ENCODE results near the gene ZNF716.
"Not testable (repeated sequence)": the region's sequence is repeated elsewhere in the genome, so short reads cannot be mapped to it uniquely, and the experiment has no call there.

ZNF716 gene

GRCh38 chr7:57449904-57450303 lies at the start of gene ZNF716:
ZNF716 (plus strand) TSS chr7:57450177; CDS start chr7:57450289, 112 bp downstream.
- no peak for DNase-seq

- no peak for DNase-seq
Measured at GRCh38 chr7:57400531-57401155, 49.3 kb upstream of the ZNF716 start.

- DNase-seq = not testable (repeated sequence)
Measured at GRCh38 chr7:57403051-57403450, 46.9 kb upstream of the ZNF716 start.

DNA sequence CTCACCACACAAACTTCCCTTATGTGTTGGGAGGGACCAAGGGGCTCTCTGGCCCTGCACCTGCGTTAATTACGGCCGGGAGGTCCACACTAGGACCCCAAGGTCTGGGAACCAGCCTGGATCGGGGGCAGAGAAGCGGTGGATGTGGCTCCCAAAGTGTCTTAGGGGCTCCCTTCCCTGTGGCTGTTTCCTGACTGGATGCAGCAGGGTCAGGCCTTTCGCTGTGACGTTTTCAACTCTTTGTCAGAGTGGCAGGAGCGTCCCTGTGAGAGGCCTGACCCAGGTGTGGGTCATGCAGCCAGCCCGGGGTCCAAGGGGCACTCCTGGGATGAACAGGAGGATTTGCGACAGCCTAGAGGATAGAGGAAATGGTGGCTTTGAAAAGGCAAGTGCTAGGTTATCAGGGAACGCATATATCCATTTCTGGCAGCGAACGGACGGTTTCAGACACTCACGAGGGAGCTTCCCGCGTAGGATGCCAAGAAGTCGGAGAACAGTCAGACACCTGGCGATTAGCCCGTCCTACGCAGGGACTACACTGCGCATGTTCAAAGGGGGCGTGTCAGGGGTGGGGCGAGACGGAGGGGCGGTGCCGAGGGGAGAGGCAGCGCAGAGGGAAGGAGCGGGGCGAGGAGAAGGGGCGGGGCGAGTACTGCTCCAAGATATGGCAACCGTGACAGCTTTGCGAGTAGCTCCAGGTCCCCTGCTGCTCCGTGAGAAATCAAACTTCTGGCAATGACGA lies 46.2 kb upstream of the ZNF716 start:
- no peak for DNase-seq

DNA sequence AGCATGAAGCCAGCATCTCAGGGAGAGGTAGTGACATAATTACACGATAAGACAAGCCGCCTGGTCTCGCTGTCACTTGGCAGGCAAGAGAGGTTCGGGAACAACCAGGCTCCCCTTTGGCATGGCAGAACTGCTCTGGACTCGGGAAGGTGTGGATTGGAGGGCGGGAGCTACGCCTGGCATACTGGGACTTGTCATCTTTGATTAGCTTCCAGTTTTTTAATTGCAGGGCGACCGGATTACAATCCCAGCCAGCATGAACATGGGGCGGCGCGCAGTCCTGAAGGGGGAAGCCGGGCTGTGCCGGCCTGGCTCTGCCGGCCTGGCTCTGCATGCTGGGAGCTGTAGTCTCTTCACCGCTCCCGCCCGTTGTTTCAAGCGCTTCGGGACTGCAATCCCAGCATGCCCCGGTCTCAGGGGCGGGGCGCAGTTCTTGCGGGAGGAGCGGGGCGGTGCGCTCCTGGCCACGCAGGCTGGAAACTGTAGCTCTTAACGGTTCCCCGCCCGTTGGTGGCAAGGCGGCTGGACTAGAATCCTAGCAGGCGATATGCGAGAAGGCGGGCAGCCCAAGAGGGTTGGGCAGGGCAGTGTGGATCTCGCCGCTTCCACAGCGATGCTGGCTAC lies 45.5 kb upstream of the ZNF716 start:
- no peak for DNase-seq

GRCh38 chr7:57404967-57405421 lies 45.0 kb upstream of the ZNF716 start:
- no peak for DNase-seq

GRCh38 chr7:57407125-57407524 lies 42.9 kb upstream of the ZNF716 start:
- no peak for DNase-seq

DNA sequence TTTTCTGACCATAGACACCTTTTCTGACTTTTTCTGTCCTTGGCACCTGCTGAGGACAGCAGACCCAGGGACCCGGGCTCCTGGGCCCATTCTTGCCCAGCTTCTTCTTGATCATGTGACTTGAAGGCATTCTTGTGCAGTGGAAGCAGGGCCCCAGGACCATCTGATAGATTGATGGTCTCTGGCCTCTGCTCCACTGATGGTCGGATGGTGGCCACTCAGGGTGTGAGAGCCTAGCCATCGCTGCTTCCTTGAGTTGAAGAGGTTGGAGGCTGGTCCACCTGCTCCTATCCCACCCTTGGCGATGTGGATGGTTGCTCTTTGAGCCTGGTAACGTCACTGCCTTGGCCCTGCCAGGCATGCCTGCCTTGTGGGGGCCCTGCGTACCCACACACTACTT lies 37.8 kb upstream of the ZNF716 start:
- DNase-seq = no peak

- DNase-seq = no peak
Measured at GRCh38 chr7:57412618-57413017, 37.4 kb upstream of the ZNF716 start.

DNA sequence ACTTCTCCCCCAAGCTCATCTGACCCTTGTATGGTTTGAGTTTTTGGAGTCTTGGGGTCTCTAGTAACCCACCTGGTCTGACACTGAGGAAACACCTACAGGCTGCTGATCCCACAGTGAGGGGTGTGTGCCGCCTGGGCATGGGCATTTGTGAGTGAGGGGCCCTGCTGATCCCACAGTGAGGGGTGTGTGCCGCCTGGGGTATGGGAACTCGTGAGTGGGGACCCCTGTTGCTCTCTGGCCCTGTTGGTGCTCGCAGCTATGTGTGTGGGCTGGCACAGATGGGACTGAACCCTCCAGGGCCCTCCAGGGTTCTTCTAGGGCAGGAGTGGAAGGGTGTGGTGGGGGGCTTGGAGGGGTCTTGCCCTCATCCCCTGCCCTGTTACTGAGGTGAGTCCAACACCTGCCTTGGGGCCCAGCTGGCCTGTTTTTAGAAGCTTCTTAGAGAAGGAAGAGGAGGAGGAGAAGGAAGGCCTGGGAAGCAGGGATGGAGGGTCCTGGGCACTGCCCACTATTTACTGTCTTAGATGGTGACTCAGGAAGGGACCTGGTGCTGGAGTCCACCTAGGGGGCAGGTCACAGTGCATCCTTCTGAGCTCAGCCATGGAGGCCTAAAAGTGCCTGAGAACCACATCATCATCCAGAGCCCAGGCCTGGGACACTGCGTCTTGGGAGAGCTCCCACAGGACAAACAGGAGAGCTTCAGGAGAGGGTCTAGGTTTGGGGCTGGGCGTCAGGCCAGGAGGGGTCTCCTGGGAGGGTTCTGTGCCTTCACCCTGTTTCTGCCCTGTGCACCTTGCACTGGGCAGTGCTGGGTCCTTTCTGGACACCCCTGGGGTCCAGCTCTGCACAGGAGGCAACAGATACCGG lies 36.2 kb upstream of the ZNF716 start:
- DNase-seq = no peak

- no peak for DNase-seq
Measured at GRCh38 chr7:57414415-57414814, 35.6 kb upstream of the ZNF716 start.

- DNase-seq = no peak
Measured at GRCh38 chr7:57414852-57415251, 35.1 kb upstream of the ZNF716 start.

- no peak for DNase-seq
Measured at GRCh38 chr7:57415326-57415725, 34.7 kb upstream of the ZNF716 start.

GRCh38 chr7:57415730-57416129 lies 34.2 kb upstream of the ZNF716 start:
- no peak for DNase-seq

DNA sequence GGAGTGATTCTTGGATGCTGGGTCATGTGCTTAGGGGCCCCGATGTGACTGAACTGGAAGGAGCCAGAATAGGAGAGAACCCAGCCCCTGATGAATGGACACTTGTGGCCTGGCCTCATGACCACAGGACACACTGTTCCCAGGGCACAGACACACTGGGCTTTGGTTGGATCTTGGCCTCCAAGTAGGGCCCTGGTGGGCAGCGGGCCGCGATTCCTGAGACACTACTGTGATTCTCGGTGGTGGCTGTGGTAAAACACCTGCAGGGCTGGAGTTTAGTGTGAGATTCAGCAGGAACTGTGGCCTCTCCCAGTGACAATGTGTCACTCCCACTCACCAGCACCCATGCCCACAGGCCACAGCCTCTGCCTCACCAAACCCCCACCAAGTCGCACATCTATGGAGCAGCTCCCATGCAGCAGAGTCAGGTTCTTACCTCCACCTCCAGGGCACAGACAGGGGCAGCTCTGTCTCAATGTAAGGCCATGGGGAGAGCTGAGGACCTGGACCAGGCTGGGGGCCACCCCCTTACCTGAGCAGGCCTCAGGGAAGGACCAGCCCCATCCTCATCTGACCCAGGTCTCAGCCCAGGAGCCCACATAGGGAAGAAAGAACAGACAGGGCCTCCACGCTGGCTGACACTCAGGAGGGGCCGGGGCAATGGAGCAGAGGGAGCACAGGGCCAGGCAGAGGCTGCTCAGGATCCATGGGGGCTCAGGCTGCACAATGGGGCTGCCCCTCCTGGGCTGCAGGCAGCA lies 33.2 kb upstream of the ZNF716 start:
- no peak for DNase-seq

DNA sequence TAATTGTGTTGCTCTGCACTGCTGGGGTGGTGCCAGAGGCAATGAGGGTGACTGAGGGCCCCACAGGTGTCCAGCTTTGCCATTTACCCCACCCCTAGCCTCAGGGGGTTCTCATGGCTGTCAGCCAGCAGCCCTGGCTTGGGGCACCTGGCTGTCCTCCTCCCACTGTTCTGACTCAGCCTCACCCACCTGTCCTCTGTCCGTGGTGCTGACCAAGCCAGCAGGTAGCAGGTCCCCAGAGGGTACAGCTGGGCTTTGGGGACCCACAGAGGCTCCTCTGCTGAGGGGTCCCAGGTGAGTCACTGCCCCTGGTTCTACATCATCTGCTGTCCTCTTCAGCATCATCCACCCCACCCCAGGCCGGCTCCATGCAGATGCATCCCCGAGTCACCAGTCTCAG lies 32.2 kb upstream of the ZNF716 start:
- no peak for DNase-seq

DNA sequence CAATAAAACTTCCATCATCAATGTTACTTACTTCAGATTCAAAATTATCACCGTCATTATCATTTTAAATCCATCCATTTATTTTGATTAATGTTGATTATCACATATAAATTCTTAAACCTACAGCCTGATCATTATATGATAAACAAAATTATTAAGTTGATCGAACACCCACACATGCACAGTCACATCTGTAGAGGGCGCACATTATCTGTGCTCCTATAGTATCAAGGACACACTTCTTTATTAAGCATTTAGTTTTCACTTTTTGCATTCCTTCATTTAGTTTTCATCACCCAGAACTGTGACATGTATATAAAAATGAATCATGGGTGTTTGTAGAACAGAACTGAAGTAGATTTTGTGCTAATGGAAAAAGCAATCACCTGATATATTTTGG lies 26.2 kb upstream of the ZNF716 start:
- DNase-seq = no peak

GRCh38 chr7:57424515-57425238 lies 25.3 kb upstream of the ZNF716 start:
- no peak for DNase-seq

DNA sequence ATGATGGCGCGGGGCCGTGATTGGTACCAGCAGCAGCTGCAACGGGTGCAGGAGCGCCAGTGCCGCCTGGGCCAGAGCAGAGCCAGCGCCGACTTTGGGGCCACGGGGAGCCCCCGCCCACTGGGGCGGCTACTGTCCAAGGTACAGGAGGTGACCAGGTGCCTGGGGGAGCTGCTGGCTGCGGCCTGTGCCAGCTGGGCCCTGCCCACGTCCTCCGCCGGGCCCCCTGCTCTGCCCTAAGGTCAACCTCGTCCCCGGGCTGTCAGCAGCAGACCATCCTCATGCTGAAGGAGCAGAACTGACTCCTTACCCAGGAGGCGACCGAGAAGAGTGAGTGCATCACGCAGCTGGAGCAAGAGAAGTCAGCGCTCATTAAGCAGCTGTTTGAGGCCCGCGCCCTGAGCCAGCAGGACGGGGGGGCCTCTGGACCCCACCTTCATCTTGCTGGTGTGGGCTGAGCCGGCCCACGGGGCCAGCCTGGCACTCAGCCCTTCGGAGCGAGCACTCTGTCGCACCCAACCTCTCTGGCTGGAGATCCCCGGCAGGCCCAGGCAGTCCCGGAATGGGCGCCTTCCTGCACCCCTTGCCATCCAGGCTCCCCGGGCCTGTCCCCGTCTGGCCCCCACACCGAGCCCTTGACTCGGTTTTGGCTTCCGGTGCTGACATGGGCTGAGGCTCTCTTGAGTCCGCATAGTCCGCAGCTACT lies 24.6 kb upstream of the ZNF716 start:
- DNase-seq = no peak

DNA sequence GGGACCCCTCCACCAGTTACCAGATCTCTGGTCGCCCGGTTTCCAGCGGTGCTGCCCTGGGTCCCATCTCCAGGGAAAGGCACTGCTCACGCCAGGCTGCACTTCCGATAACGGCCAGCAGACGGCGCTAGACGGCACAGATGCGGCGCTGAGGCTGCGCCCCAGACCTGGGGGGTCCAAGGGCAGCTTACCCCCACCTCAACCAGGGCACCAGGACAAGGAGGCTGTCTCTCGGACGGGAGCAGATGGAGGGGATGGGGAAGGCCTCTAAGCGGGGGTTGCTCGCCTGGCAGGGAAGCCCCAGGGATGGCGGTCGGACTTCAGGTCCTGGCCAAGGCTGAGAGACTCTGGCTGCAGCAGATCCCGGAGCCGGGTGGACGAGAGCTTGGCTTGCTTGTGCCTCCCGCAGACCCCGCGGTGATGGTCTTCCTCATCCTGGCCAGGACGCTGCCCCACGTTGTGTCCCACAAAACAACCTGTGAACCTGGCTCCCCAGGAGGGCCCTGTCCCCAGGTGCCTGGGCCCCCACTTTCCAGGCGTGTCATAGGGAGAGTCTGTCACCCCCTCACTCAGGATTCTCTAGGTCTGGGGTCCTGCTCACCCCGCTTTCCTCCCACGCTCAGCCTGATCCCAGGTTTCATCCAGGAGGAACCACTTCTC lies 23.9 kb upstream of the ZNF716 start:
- no peak for DNase-seq

GRCh38 chr7:57426629-57427003 lies 23.4 kb upstream of the ZNF716 start:
- DNase-seq = no peak

Measured in stimulated activated naive CD4-positive, alpha-beta T cell treated with Interleukin-2 at 50 U/mL for 16 hours (primary cell).